Neural progenitor cell (in vitro differentiated cells): Measurements from ENCODE around the gene TNC. TPM values are rescaled to one million over a fixed set of nuclear protein-coding genes. Genes with fewer than 3 reads are reported as not detected.

Source experiments
- DNase-seq: peaks from one replicate; pipeline ENCODE4 v3.0.0-alpha.2; 2016; ENCODE audit warnings: low spot score
- H2AFZ ChIP-seq: fragments of 200-600 bp; sonication (generic); replicated peaks from 2 replicates; pipeline ENCODE4 v1.6.1; 2016; ENCODE audit warnings: antibody characterized with exemption
- H3F3A ChIP-seq: fragments of 200-600 bp; sonication (generic); 2 replicates; pipeline ENCODE4 v1.6.1; 2016; ENCODE audit warnings: antibody characterized with exemption, low read depth
- H3K27ac ChIP-seq: fragments of 200-600 bp; sonication (generic); 2 replicates; pipeline ENCODE4 v1.5.1; 2016; ENCODE audit warnings: mild to moderate bottlenecking
- H3K27me3 ChIP-seq: fragments of 200-600 bp; sonication (generic); 2 replicates; pipeline ENCODE4 v1.6.1; 2016; ENCODE audit warnings: mild to moderate bottlenecking, moderate library complexity
- H3K36me3 ChIP-seq: fragments of 200-600 bp; sonication (generic); 2 replicates; pipeline ENCODE4 v1.5.1; 2016
- H3K4me1 ChIP-seq: fragments of 200-600 bp; sonication (generic); 2 replicates; pipeline ENCODE4 v1.6.1; 2016; ENCODE audit warnings: mixed run types
- H3K4me2 ChIP-seq: fragments of 200-600 bp; sonication (generic); 2 replicates; pipeline ENCODE4 v1.6.1; 2016
- H3K4me3 ChIP-seq: fragments of 200-600 bp; sonication (generic); 2 replicates; pipeline ENCODE4 v1.5.1; 2016
- H3K79me2 ChIP-seq: fragments of 200-600 bp; sonication (generic); 2 replicates; pipeline ENCODE4 v1.6.1; 2016; ENCODE audit warnings: low read depth
- H3K9ac ChIP-seq: fragments of 200-600 bp; sonication (generic); 2 replicates; pipeline ENCODE4 v1.6.1; 2016
- H3K9me3 ChIP-seq: fragments of 200-600 bp; sonication (generic); 2 replicates; pipeline ENCODE4 v1.5.1; 2016; ENCODE audit warnings: low read depth
- H4K20me1 ChIP-seq: fragments of 200-600 bp; sonication (generic); 2 replicates; pipeline ENCODE4 v1.6.1; 2016; ENCODE audit warnings: low read depth
- H3K27ac Mint-ChIP-seq: 3 replicates; pipeline ENCODE4 v1.8.0; 2021; ENCODE audit warnings: mixed read lengths
- H3K27me3 Mint-ChIP-seq: 2 replicates; pipeline ENCODE4 v1.8.0; 2022; ENCODE audit warnings: low read depth, mild to moderate bottlenecking, inconsistent platforms, moderate library complexity, mixed read lengths; ENCODE audit not compliant: insufficient read depth
- H3K36me3 Mint-ChIP-seq: 3 replicates; pipeline ENCODE4 v1.8.0; 2021; ENCODE audit warnings: mixed read lengths
- H3K4me1 Mint-ChIP-seq: 3 replicates; pipeline ENCODE4 v1.8.0; 2021; ENCODE audit warnings: mixed read lengths
- H3K4me3 Mint-ChIP-seq: 3 replicates; pipeline ENCODE4 v1.8.0; 2021; ENCODE audit warnings: mild to moderate bottlenecking, moderate library complexity, mixed read lengths
- H3K9me3 Mint-ChIP-seq: 3 replicates; pipeline ENCODE4 v1.8.0; 2020; ENCODE audit warnings: mixed read lengths
- EZH2 ChIP-seq: fragments of 200-600 bp; sonication (generic); IDR thresholded peaks from 2 replicates; pipeline ENCODE4 v1.6.1; 2017; ENCODE audit warnings: antibody characterized with exemption, mild to moderate bottlenecking, moderate library complexity
- EZH2phosphoT487 ChIP-seq: fragments of 200-600 bp; sonication (generic); IDR thresholded peaks from 2 replicates; pipeline ENCODE4 v1.6.1; 2017; ENCODE audit warnings: antibody characterized with exemption
- total RNA-seq: library from RNA; depleted of rRNA; stranded (reverse); fragments of >200 nt; gene quantifications from 2 replicates; pipeline ENCODE4 v1.2.3, GENCODE V29; 2015; ENCODE audit warnings: low replicate concordance
- TF ChIP-seq, protein P1 (sequence below): fragments of 200-600 bp; sonication (generic); IDR thresholded peaks from 2 replicates; pipeline ENCODE4 v1.5.1; 2017; ENCODE audit warnings: antibody characterized with exemption, mild to moderate bottlenecking

The TNC gene
- total RNA-seq, 1 donor from 2014 or later, result 54.9 TPM

DNA sequence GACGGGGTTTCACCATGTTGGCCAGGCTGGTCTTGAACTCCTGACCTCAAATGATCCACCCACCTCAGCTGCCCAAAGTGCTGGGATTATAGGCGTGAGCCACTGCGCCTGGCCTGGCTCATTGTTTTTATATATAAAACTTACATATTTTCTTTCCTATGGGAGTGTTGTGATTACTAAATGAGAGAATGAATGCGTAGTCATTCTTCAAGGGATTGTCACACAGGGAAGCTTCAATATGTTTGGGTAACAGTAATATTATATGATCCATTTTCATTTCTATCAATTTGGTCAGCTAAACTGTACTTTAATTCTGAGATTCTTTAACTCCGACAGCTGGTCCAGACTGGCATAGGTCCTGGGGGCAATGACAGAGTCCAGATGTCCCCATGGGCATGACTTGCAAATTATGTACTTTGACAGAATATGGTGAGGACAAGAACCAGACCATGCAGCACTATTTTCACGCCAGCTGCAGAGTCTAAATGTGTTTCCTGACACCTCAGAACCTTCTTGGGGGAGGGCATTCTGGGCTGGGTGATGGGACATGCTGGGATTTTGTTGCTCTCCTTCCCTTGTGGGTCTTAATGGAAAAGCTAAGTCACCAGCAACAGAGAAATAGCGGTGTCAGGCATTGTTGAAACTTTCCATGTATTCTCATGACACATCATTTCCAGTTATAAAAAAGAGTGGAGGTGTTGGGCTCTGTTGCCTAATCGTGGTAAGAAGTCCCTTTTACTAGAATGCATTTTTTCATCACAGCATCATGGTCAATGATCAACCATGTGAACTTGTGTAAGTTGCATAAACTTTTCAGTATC lies 40.9 kb upstream of the TNC start:
- TF ChIP-seq EZH2phosphoT487 (no peak), EZH2 (no peak)
- TF ChIP-seq, protein P1, sequence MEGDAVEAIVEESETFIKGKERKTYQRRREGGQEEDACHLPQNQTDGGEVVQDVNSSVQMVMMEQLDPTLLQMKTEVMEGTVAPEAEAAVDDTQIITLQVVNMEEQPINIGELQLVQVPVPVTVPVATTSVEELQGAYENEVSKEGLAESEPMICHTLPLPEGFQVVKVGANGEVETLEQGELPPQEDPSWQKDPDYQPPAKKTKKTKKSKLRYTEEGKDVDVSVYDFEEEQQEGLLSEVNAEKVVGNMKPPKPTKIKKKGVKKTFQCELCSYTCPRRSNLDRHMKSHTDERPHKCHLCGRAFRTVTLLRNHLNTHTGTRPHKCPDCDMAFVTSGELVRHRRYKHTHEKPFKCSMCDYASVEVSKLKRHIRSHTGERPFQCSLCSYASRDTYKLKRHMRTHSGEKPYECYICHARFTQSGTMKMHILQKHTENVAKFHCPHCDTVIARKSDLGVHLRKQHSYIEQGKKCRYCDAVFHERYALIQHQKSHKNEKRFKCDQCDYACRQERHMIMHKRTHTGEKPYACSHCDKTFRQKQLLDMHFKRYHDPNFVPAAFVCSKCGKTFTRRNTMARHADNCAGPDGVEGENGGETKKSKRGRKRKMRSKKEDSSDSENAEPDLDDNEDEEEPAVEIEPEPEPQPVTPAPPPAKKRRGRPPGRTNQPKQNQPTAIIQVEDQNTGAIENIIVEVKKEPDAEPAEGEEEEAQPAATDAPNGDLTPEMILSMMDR, result no peak
- H3K79me2 ChIP-seq, result no peaks in the 10 kb centered on the region
- H3K9me3 Mint-ChIP-seq, result peaks cover 3% of the 10 kb centered on the region
- no peak overlapping the region for H3K27ac Mint-ChIP-seq
- no peaks in the 10 kb centered on the region for H3K36me3 ChIP-seq
- no peaks in the 10 kb centered on the region for H3K9me3 ChIP-seq
- H3K9ac ChIP-seq, result no peak overlapping the region
- H2AFZ ChIP-seq, result no peak overlapping the region
- DNase-seq, result no peak
- no peak overlapping the region for H3K27ac ChIP-seq
- H3F3A ChIP-seq, result no peaks in the 10 kb centered on the region
- no peaks in the 10 kb centered on the region for H4K20me1 ChIP-seq
- no peaks in the 10 kb centered on the region for H3K36me3 Mint-ChIP-seq
- H3K4me3 Mint-ChIP-seq, result no peak overlapping the region
- no peaks in the 10 kb centered on the region for H3K27me3 ChIP-seq
- H3K4me2 ChIP-seq, result no peak overlapping the region
- no peaks in the 10 kb centered on the region for H3K4me1 Mint-ChIP-seq
- no peak overlapping the region for H3K4me3 ChIP-seq
- H3K27me3 Mint-ChIP-seq, result no peaks in the 10 kb centered on the region
- H3K4me1 ChIP-seq, result no peaks in the 10 kb centered on the region

GRCh38 chr9:115157245-115157674 lies 39.3 kb upstream of the TNC start:
- no peak overlapping the region for H3K27ac Mint-ChIP-seq

GRCh38 chr9:115155037-115155436 lies 37.1 kb upstream of the TNC start:
- no peaks in the 10 kb centered on the region for H3K4me1 Mint-ChIP-seq
- H2AFZ ChIP-seq, result no peak overlapping the region
- no peak overlapping the region for H3K27ac Mint-ChIP-seq

More at GRCh38 chr9:115157245-115157674, 39.3 kb upstream of the TNC start:
- H3K36me3 ChIP-seq, result no peaks in the 10 kb centered on the region
- no peaks in the 10 kb centered on the region for H3K79me2 ChIP-seq
- H3K27ac ChIP-seq, result no peak overlapping the region
- H3F3A ChIP-seq, result no peaks in the 10 kb centered on the region
- Mint-ChIP-seq H3K36me3 (no peaks in the 10 kb centered on the region), H3K4me1 (no peaks in the 10 kb centered on the region), H3K4me3 (no peak overlapping the region), H3K27me3 (no peaks in the 10 kb centered on the region), H3K9me3 (peaks cover 3% of the 10 kb centered on the region)
- no peak overlapping the region for H3K4me2 ChIP-seq
- H3K9me3 ChIP-seq, result no peaks in the 10 kb centered on the region
- TF ChIP-seq, protein P1, result no peak
- no peak for TF ChIP-seq EZH2
- H3K4me3 ChIP-seq, result no peak overlapping the region
- no peaks in the 10 kb centered on the region for H4K20me1 ChIP-seq
- DNase-seq, result no peak
- no peaks in the 10 kb centered on the region for H3K4me1 ChIP-seq
- no peak overlapping the region for H3K9ac ChIP-seq
- no peak overlapping the region for H2AFZ ChIP-seq
- H3K27me3 ChIP-seq, result no peaks in the 10 kb centered on the region

More at GRCh38 chr9:115155037-115155436, 37.1 kb upstream of the TNC start:
- no peaks in the 10 kb centered on the region for H3K36me3 ChIP-seq
- no peak overlapping the region for H3K4me2 ChIP-seq
- no peaks in the 10 kb centered on the region for H4K20me1 ChIP-seq
- no peak for DNase-seq
- H3K27ac ChIP-seq, result no peak overlapping the region
- no peaks in the 10 kb centered on the region for H3K27me3 Mint-ChIP-seq
- H3K79me2 ChIP-seq, result no peaks in the 10 kb centered on the region
- no peaks in the 10 kb centered on the region for H3F3A ChIP-seq
- H3K4me1 ChIP-seq, result no peaks in the 10 kb centered on the region
- no peaks in the 10 kb centered on the region for H3K9me3 ChIP-seq
- no peak overlapping the region for H3K4me3 ChIP-seq
- H3K27me3 ChIP-seq, result no peaks in the 10 kb centered on the region
- no peak overlapping the region for H3K4me3 Mint-ChIP-seq
- no peaks in the 10 kb centered on the region for H3K36me3 Mint-ChIP-seq
- peaks cover 3% of the 10 kb centered on the region for H3K9me3 Mint-ChIP-seq
- TF ChIP-seq EZH2, result no peak
- no peak for TF ChIP-seq EZH2phosphoT487
- TF ChIP-seq, protein P1, result no peak
- H3K9ac ChIP-seq, result no peak overlapping the region
